SK-N-SH (cell line): Measurements from ENCODE around the gene SCN11A.

Experiments used
- ELF1 ChIP-seq: IDR thresholded peaks from 2 replicates; pipeline ENCODE4 v1.4.0; 2012
- FOSL2 ChIP-seq: IDR thresholded peaks from 2 replicates; pipeline ENCODE4 v1.4.0; 2012; ENCODE audit warnings: low read depth, mild to moderate bottlenecking, moderate library complexity, borderline replicate concordance
- GABPA ChIP-seq: IDR thresholded peaks from 2 replicates; pipeline ENCODE4 v1.4.0; 2012; ENCODE audit warnings: low read depth, mild to moderate bottlenecking
- GATA2 ChIP-seq: sonication (generic); formaldehyde crosslinking; IDR thresholded peaks from 2 replicates; pipeline ENCODE4 v1.5.0; 2020; ENCODE audit warnings: mild to moderate bottlenecking, missing genetic modification reagents
- JUND ChIP-seq: IDR thresholded peaks from 2 replicates; pipeline ENCODE4 v1.4.0; 2012
- POLR2AphosphoS5 ChIP-seq: IDR thresholded peaks from 2 replicates; pipeline ENCODE4 v1.6.1; 2012; ENCODE audit warnings: low read depth, low read length
- RAD21 ChIP-seq: IDR thresholded peaks from 2 replicates; pipeline ENCODE4 v1.6.1; 2012; ENCODE audit warnings: mild to moderate bottlenecking, low read length
- SIN3A ChIP-seq: IDR thresholded peaks from 2 replicates; pipeline ENCODE4 v1.6.1; 2012; ENCODE audit warnings: low read depth, mild to moderate bottlenecking, low read length, moderate library complexity, borderline replicate concordance
- TAF1 ChIP-seq: IDR thresholded peaks from 2 replicates; pipeline ENCODE4 v1.6.1; 2012; ENCODE audit warnings: low read depth, mild to moderate bottlenecking, low read length, moderate library complexity, borderline replicate concordance
- TEAD4 ChIP-seq: IDR thresholded peaks from 2 replicates; pipeline ENCODE4 v1.4.0; 2012; ENCODE audit warnings: mild to moderate bottlenecking, borderline replicate concordance; ENCODE audit not compliant: insufficient read depth
- TF ChIP-seq, protein P1 (sequence below): fragments of 200-600 bp; sonication (generic); IDR thresholded peaks from 2 replicates; pipeline ENCODE4 v1.6.1; 2017; ENCODE audit warnings: antibody characterized with exemption, mild to moderate bottlenecking, moderate library complexity
- TF ChIP-seq, protein P2 (sequence below): IDR thresholded peaks from 2 replicates; pipeline ENCODE4; 2012

DNA sequence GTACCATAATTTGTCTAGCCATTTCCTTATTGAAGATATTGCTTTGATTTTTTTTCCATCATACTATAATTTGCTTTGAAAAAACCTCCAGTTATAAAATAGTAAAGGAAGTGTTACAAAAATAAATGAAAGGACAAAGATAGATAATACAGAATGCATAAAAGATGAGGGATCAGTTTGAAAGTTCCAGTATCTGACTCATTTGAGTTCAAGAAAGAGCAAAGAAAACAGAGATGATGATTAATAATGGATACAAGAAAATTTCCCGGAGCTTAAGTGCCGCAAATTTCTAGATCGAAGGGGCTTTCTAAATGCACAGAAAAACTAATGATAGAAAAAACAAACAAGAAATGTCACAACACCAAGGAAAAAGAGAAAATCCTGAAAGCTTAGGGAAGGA, 4.4 kb upstream of the SCN11A start:
- no peak for TF ChIP-seq TAF1
- TF ChIP-seq TEAD4: no peak
- TF ChIP-seq FOSL2: no peak
- TF ChIP-seq GABPA: no peak
- TF ChIP-seq, protein P1, sequence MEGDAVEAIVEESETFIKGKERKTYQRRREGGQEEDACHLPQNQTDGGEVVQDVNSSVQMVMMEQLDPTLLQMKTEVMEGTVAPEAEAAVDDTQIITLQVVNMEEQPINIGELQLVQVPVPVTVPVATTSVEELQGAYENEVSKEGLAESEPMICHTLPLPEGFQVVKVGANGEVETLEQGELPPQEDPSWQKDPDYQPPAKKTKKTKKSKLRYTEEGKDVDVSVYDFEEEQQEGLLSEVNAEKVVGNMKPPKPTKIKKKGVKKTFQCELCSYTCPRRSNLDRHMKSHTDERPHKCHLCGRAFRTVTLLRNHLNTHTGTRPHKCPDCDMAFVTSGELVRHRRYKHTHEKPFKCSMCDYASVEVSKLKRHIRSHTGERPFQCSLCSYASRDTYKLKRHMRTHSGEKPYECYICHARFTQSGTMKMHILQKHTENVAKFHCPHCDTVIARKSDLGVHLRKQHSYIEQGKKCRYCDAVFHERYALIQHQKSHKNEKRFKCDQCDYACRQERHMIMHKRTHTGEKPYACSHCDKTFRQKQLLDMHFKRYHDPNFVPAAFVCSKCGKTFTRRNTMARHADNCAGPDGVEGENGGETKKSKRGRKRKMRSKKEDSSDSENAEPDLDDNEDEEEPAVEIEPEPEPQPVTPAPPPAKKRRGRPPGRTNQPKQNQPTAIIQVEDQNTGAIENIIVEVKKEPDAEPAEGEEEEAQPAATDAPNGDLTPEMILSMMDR: no peak
- TF ChIP-seq GATA2 (CRISPR knock-in tag): no peak
- no peak for TF ChIP-seq JUND
- TF ChIP-seq SIN3A: no peak
- TF ChIP-seq RAD21: no peak
- no peak for TF ChIP-seq POLR2AphosphoS5
- TF ChIP-seq, protein P2, sequence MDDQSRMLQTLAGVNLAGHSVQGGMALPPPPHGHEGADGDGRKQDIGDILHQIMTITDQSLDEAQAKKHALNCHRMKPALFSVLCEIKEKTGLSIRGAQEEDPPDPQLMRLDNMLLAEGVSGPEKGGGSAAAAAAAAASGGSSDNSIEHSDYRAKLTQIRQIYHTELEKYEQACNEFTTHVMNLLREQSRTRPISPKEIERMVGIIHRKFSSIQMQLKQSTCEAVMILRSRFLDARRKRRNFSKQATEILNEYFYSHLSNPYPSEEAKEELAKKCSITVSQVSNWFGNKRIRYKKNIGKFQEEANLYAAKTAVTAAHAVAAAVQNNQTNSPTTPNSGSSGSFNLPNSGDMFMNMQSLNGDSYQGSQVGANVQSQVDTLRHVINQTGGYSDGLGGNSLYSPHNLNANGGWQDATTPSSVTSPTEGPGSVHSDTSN: no peak
- no peak for TF ChIP-seq ELF1
